HG02840 (cell line): ENCODE results near the gene DUSP22.
A peak's percentile ranks its signal among the peaks of the same experiment; 100 is the strongest.

ENCODE experiments used
- ATAC-seq: cut with Tn5 transposase; IDR thresholded peaks from one replicate; pipeline ENCODE4 v1.9.1; 2021; ENCODE audit warnings: mild to moderate bottlenecking, moderate library complexity, moderate number of reproducible peaks; ENCODE audit not compliant: unreplicated experiment, low FRiP score

The DUSP22 gene

DNA sequence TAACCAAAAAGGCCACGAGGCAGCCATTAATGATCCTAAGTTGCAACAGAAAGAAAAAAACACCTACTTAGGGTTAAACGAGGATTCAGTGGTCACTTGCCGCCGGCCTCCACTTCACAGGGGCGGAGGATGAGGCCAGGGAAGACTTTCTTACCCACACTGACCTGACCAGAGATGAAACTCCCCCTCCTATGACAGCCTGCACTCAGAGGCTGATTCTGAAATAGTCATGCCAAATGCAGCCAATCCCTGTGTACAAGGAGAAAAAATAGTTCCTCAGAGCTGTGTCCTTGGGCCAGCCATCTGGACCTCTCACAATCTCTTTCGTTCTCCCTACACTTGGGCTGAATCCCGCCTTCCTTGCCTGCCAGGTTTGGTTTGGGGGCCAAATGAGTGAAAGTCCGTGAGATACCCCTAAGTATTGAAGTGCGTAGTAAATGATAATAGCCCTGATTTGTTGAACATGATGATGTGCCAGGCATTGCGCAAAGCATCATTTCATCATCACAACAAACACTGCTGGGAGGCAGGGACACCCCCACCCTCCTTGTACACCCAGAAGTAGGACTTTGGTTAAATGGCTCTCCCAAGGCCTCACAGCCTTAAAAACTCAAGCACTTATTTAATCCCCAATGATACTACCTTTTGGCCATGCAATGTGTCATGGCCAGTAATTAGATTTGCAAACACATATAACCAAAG lies 96.1 kb downstream of the DUSP22 start:
- no peak for ATAC-seq

DNA sequence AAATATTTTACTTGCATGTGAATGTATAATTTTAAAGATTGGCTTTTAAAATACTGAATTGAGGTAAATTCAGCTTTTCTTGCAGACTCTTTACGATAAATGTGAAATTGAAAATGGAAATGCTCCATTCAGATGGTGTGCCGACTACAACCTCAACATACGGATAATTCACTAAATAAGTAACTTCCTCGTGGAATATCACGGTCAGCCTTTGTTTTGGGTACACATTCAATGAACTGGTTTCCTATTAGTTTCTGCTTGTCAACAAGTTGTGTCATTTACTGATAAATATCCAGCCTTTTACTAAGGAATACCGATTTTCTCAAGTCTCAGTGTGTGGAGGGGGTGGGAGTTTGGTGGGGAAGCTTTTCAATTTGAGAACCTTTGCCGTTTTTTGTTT lies 96.9 kb downstream of the DUSP22 start:
- ATAC-seq, result no peak

DNA sequence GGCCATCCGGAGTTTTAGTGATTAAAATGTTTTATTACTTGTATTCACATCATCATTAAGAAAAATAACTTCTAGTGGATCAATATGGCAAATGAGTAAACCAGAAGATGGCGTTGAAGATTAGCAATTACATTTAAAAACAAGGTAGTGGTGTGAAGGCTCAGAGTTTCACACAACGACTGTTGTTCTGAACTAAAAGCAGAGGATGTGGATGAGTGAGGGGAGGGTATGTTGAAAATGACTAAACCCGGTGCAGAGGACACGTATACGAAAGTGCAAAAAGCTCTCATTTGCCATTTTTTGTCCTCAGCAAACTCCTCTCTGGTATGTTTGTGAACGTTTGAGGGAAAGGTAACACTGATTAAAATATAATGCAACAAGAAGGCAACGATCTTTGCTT lies 97.3 kb downstream of the DUSP22 start:
- ATAC-seq, result no peak

DNA sequence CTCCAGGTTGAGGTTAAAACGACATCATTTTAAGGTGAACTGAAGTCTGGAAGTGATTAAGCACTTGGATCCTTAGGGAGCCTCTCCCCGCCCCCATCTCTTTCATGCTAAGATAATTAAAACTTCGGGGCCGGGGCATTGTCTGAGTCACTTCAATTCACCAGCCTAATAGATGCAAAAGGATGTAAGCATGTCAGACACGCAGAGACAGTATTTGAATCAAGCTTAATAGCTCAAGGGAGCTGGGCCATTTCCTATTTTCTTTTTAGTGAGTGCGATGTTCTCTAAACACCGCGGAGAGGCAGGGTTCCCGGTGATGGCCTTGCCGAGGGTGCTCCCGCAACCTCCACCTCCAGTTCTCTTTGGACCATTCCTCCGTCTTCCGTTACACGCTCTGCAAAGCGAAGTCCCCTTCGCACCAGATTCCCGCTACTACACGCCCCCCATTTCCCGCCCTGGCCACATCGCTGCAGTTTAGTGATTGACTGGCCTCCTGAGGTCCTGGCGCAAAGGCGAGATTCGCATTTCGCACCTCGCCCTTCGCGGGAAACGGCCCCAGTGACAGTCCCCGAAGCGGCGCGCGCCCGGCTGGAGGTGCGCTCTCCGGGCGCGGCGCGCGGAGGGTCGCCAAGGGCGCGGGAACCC lies 98.7 kb downstream of the DUSP22 start:
- ATAC-seq, result peak; percentile 21

DNA sequence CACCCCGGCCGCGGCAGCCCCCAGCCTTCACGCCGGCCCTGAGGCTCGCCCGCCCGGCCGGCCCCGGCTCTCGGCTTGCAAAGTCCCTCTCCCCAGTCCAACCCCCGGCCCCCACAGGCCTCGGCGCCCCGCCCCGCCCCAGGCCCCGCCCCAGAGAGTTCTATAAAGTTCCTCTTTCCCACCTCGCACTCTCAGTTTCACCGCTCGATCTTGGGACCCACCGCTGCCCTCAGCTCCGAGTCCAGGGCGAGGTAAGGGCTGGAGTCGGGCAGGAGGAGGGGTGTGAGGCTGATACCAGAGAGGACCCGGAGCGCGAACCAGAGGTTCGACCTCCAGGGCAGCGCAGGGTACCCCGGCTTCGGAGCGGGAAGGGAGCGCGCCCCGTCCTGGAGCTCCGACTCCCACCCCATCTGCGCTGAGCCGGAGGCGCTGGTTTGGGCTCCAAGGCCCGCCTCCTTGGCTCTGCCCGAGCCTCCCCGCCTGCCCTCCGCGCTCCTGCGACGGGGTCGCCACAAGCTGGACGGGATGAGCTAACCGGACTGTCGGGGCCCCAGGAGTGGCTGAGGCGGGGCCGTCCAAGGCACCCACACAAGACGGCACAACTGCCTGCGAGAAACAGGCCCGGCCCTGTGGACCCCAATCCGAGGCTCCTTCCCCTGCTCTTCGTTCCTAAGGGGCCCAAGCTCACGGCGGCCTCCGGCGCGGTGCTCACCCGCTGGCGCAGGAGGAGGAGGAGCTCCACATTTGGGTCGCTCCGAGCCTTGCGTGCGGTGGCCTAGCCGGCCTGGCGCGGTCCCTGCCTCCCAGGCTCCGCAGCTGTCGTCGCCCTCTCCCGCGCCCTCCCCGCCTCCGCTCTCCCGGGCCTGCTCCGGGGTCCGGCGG lies 99.5 kb downstream of the DUSP22 start, which contains the start of gene IRF4:
Gene IRF4, plus strand, starts transcription at position 194 of the 882 bp plus-strand sequence. CDS start 1,401 bp downstream, outside the sequence.
- peak; percentile 47 for ATAC-seq

DNA sequence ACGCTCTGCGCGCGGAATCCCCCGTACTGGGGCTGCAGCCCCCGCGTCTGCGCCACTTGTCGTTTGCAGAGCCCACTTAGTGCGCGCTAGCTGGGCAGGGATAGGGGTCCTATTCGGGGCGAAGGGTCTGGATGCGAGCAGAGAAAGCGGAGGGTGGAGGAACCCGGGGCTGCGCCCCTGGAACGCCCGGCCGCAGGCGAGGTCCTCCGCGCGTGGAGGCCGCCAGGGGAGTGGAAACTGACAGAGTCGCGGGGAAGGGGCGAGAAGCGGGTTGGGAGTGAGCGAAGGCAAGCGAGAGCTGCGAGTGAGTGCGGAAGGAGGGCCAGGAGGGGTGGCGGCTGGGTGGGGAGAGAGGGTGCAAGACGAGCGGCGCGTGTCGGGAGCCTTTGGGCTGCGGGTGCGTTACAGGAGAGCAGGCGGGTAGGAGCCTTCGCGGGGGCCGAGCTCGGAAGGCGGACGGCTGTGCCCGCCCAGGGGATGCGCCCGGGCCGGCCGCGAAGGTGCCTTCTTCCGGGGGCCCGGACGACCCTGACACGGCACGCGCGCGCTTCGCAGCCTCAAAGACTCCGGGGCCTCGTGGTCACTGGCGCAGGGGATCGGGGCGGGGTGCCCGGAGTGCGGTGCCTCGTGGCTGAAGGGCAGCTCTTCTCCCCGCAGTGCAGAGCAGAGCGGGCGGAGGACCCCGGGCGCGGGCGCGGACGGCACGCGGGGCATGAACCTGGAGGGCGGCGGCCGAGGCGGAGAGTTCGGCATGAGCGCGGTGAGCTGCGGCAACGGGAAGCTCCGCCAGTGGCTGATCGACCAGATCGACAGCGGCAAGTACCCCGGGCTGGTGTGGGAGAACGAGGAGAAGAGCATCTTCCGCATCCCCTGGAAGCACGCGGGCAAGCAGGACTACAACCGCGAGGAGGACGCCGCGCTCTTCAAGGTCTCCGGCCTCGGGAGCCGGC lies 100.4 kb downstream of the DUSP22 start:
- no peak for ATAC-seq

DNA sequence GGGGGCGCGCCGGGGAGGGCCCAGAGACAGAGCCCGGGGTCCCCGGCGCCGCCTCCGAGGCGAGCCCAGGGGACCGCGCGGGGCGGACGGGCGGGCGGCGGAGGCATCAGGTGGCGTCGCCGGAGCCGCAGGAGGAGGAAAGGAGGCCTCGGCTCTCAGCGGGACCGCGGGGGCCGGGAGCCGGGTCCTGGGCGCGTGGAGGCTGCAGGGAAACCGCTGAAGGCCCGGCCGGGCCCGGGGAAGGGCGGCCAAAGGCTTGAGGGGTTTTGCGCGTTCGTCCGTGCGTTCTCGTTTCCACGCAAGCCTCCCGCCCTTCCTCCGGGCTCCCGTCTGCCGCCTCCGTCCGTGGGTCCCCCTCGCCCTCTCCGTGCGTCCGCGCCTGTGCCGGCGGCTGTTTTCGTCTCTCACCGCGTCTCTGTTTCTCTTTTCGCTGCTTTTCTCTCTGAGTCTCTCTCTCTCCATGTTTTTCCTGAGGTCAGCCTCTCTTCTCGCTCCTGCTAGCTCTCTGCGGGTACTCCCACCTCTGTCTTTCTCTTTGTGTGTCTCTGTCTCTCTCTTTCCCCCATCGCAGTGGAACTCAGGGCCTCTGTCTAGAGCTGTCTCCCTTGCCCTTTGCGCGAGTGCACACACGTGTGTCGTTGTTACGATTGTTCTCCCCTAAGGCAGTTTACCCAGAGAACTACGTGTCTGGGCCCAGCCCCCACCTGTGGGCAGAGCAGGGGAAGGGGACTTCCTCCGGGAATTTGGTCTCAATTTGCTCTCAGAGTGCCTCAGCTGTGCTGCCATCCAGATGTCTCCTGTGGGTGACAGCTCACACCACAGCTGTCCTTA lies 101.3 kb downstream of the DUSP22 start:
- no peak for ATAC-seq

DNA sequence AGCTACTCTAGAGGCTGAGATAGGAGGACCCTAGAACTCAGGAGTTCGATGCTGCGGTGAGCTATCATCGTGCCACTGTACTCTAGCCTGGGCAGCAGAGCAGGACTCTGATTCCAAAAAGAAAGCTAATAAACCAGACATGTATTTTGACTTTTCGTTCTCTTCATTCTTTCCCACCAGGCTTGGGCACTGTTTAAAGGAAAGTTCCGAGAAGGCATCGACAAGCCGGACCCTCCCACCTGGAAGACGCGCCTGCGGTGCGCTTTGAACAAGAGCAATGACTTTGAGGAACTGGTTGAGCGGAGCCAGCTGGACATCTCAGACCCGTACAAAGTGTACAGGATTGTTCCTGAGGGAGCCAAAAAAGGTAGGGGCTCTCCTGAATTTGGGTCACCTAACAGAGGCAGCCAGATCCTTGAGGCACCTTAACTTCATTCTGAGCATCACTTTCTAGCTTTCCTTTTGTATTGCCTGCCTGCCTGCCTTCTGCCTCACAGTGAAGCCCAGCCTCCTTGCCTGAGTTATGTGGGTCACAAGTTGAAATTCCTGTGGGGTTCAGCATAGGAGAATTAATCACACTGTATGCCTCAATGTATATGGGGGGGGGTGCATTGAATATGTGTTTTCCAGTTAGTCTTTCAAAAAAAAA lies 102.5 kb downstream of the DUSP22 start:
- no peak for ATAC-seq

DNA sequence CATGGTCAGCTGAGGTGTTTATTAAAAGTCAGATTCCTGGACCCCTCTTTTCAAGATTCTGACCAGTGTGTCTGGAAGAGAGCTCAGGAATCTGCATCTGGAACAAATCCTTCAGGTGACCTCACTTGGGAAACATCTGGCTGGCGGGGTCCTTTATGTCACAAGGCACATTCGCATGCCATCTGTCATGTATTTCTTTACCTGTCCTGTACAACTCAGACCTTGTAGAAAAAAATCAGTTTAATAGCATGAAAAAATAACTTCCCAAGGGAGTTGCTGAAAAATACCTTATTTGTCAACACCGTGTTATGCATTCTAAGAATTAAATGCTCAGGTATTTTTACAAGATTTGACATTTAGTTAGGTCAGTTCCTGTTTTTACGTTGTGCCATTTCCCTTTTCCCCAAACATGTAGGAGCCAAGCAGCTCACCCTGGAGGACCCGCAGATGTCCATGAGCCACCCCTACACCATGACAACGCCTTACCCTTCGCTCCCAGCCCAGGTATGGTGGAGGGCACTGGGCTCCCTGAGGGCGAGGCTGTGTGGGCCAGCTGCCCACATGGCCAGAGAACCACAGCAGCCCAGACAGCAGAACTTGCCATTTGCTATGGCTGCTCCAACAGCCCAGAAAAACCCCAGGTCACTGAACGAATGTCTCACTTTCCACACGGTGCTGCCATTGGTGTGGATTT lies 103.3 kb downstream of the DUSP22 start:
- no peak for ATAC-seq

DNA sequence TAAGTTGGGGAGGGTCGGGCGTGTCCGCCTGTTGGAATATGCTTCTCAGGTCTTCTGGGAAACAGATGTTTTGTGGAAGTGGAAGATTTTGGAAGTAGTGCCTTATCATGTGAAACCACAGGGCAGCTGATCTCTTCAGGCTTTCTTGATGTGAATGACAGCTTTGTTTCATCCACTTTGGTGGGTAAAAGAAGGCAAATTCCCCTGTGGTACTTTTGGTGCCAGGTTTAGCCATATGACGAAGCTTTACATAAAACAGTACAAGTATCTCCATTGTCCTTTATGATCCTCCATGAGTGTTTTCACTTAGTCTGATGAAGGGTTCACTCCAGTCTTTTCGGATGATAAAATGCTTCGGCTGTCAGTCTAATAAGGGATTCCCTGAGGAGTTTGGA lies 103.8 kb downstream of the DUSP22 start:
- ATAC-seq, result no peak

DNA sequence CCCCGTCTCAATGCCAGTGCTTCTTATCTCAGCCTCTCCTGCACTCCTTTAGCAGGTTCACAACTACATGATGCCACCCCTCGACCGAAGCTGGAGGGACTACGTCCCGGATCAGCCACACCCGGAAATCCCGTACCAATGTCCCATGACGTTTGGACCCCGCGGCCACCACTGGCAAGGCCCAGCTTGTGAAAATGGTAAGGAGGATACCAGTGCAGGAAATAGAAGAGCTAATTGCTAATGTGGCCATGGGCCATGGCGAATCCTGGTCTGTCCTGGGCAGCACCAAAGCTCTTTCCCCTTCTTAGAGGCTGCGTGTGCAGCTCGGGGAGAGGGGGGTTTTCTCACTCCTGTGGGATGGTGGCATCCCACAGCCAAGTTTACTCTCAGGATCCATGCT lies 104.8 kb downstream of the DUSP22 start:
- no peak for ATAC-seq

DNA sequence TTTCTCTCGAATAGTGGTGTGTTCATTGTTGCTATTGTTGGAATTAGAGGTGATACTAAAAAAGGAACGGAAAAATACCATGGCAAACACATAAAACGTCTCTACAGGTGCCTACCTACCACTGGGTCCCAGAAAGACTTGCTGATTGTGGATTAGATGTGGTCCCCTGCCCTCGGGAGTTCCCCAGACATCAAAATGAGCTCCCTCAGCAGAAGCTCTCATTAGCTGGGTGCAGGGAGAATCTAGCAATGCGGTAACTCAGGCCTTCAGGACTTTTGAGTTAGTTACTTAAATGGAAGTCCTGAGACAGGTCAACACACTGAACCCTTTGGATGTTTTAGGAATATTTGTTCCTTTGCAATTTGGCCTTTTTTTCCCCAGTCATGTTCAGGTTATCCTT lies 105.3 kb downstream of the DUSP22 start:
- ATAC-seq, result no peak

DNA sequence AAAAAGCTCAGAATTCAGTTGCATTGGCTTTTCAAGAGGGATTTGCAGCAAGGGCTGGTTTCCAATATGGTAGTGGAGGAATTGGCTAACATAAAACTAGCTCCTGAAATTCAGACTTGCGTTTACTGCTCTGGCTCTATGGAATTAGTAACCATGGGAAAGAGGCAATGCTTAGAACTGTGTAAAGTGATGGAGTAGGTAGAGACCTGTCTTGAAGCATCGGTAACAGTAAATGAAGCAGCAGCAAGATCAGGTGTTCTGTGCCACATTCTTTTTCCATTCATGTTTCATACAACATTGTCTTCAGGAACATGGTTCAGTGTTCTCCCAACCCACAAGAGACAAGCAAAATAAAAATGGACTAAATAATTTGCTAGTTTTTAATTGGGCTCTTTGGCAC lies 105.8 kb downstream of the DUSP22 start:
- ATAC-seq, result no peak

DNA sequence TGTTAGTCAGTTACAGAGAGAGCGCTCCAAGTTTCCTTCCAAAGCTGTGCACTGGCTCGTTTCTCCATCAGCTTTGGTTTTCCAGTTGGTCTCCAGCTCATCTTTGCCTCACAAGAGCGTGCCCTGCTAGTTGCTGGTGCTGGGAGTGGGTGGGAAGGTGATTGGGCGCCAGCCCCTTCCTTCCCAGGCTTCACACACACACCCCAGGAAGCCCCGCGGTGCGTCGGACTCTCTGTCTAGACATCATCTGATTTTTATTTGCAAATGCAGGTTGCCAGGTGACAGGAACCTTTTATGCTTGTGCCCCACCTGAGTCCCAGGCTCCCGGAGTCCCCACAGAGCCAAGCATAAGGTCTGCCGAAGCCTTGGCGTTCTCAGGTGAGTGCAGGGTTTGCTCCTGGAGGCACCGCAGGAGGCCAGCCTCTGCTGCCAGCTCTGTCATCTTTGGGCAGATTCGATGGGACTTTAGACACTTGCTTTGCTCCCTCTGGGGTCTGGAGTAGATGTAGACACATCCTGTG lies 106.3 kb downstream of the DUSP22 start:
- no peak for ATAC-seq

DNA sequence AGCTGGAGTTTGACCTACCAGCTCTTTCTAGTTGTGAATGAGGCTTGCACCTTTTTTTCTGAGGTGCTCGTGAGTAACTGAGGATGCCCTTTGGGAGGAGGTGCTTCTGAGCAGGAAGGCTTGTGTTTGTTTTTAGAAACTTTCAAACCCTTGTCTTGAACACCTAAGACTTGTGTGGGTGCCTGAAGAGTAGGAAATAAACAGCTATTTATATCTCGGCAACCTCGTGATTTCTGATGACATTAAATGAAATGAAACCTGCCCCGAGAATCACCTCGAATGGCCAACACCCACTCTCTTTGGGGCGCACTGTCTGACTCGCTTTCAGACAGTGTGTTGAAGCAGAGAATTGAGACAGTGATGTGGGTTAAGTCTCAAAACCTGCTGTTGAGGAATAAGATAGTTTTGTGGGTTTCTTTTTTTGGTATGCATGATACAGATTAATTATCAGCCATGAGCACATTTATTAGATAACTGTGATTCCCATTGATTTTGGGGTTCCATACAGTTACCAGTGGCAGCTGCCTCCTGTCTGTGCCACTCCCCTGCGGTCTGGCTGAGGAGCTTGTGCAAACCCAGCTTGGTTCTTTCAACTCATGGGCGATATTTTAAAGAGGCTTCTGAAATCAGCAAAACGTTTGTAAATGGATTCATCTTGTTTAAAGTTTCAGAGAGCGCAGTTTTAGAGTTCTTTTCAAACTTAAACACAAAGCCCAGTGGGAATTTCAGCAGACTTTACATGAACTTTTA lies 107.7 kb downstream of the DUSP22 start:
- ATAC-seq, result no peak

DNA sequence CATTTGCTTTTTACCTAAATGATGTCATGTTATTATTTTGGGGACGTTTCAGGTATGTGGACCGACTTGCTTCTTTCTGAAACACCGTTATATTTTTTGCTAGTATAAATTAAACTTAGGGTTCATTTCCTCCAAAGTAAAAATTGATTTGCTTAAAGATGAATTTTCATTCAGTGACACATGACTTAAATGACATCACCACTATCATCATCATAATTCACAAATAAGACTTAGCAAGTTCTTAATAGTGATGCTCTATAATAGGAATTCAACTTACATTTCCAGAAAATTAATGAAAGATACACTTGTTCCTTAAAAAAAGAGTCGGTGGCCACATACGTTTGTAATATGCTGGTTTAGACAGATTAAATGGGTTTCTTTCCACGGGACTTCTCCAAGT lies 108.5 kb downstream of the DUSP22 start:
- ATAC-seq, result no peak
